GM06990 (cell line): ENCODE results near the gene C9orf152.

ENCODE experiments used
- DNase-seq: peaks from one replicate; pipeline ENCODE4 v3.0.0-alpha.2; 2011; ENCODE audit not compliant: insufficient read length; ENCODE audit errors: extremely low read depth
- H3K27me3 ChIP-seq: replicated peaks from 2 replicates; pipeline ENCODE4 v1.6.0; 2011; ENCODE audit warnings: low read length; ENCODE audit not compliant: control insufficient read depth, insufficient read depth
- H3K36me3 ChIP-seq: 2 replicates; pipeline ENCODE4 v1.5.1; 2011; ENCODE audit warnings: low read length; ENCODE audit not compliant: control insufficient read depth, insufficient read depth
- H3K4me3 ChIP-seq: replicated peaks from 2 replicates; pipeline ENCODE4 v1.5.1; 2011; ENCODE audit warnings: low read depth, mild to moderate bottlenecking, control low read depth, low read length
- TF ChIP-seq, protein P1 (sequence below): IDR thresholded peaks from 2 replicates; pipeline ENCODE4 v1.5.1; 2011; ENCODE audit warnings: low read length, control low read depth, mild to moderate bottlenecking, inconsistent platforms; ENCODE audit not compliant: insufficient read depth, poor library complexity, severe bottlenecking

Gene C9orf152

DNA sequence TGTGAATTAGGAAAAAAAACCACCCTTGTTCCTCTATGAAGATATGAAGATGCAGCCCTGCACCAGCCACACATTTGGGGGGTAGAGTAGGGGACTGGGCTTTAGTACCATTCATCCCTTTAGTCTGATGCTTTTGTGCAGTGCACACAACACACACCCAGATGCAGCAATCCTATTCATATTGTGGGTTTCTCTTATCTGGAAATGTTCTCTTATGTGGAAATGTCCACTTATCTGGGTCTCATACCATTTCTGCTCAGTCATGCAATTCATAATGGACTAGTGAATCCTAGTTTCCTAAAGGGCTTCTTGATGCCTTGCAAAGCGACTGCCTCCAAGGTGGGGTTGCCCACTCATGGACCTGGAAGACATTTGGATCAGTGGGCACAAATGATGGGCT is 47.8 kb downstream of the C9orf152 start:
- H3K36me3 ChIP-seq, result peaks cover 15% of the 10 kb centered on the region
- DNase-seq, result no peak
- no peaks in the 10 kb centered on the region for H3K27me3 ChIP-seq
- TF ChIP-seq, protein P1, sequence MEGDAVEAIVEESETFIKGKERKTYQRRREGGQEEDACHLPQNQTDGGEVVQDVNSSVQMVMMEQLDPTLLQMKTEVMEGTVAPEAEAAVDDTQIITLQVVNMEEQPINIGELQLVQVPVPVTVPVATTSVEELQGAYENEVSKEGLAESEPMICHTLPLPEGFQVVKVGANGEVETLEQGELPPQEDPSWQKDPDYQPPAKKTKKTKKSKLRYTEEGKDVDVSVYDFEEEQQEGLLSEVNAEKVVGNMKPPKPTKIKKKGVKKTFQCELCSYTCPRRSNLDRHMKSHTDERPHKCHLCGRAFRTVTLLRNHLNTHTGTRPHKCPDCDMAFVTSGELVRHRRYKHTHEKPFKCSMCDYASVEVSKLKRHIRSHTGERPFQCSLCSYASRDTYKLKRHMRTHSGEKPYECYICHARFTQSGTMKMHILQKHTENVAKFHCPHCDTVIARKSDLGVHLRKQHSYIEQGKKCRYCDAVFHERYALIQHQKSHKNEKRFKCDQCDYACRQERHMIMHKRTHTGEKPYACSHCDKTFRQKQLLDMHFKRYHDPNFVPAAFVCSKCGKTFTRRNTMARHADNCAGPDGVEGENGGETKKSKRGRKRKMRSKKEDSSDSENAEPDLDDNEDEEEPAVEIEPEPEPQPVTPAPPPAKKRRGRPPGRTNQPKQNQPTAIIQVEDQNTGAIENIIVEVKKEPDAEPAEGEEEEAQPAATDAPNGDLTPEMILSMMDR, result no peak
- no peak overlapping the region for H3K4me3 ChIP-seq

DNA sequence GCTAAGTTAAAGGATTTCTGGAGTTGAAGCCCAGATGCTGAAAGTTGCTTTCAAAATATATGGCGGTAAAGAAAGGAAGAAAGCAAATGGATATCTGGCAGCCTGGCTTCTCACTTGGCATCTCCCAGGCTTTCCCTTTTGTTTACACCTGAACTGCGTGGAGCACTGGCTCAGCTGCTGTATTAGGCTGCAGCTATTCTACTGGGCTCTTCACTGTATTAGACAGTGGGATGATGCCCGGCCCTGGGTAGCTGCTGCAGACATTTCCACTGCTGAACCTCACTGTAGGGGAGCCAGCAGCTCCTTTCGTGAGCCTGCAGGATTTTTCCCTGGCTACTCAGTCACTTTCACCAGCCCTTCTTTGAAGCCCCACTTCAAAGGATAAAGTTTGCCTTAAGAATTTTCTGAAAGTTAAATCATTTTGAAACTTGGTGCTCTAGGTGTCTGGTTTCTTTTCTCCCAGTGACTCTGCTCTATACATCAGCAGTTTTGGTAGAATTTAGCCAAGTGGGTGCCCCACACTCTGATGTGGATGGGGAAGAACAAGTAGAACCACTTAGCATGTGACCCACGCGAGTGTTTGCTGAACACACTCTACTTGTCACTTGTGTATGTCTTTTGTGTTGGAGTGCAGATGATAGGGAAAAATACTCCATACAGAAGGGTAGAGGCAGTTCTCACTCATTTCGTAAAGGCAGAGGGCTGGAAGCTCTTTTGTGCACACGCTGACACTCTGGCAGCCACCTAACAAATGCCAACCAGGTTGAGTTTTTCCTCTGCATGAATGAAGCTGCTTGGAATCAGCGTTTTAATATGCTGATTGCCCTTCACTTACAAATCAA is 49.9 kb downstream of the C9orf152 start:
- Histone ChIP-seq H3K27me3 (no peaks in the 10 kb centered on the region), H3K4me3 (no peak overlapping the region), H3K36me3 (peaks cover 15% of the 10 kb centered on the region)
- no peak for DNase-seq
- TF ChIP-seq, protein P1, result no peak

DNA sequence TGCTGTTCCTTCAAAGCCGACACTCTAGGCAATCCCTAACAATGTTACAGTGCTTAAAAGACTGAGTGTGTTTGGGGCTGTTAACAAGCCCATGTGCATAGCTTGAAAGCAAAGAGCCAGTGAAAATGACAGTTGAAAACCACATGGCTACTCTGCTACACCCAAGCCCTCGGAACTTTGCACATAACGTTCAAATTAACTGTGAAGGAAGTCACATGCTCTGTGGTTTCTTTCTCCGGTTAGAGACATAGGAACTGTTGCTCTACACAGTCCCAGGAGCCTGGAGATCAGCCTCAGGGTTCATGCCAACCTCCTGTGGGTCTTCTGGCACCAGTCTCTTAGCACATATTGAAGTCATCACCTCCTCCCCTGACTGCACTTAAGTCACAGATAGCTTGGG is 51.1 kb downstream of the C9orf152 start:
- Histone ChIP-seq H3K4me3 (no peak overlapping the region), H3K36me3 (peaks cover 19% of the 10 kb centered on the region), H3K27me3 (no peaks in the 10 kb centered on the region)
- TF ChIP-seq, protein P1, result no peak
- DNase-seq, result peak; percentile 27

DNA sequence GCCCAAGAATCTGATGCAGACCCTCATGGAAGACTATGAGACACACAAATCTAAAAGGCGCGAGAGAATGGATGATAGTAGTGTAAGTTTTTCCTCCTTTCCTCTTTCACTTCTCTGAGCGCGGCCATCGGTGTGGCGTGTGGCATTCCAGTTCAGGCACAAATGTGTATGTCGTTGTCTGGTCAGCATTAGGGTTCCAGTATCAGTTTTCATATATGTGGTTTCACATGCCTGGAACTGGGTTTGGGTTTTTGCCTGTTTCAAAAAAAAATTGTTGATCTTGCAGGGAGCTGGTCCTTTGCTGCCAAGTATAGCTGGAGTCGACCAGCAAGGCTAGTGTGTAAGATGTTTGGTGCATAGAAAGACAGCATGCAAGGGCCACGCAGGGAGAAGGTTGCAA is 51.5 kb downstream of the C9orf152 start:
- Histone ChIP-seq H3K27me3 (no peaks in the 10 kb centered on the region), H3K36me3 (peaks cover 22% of the 10 kb centered on the region), H3K4me3 (no peak overlapping the region)
- TF ChIP-seq, protein P1, result no peak
- no peak for DNase-seq

DNA sequence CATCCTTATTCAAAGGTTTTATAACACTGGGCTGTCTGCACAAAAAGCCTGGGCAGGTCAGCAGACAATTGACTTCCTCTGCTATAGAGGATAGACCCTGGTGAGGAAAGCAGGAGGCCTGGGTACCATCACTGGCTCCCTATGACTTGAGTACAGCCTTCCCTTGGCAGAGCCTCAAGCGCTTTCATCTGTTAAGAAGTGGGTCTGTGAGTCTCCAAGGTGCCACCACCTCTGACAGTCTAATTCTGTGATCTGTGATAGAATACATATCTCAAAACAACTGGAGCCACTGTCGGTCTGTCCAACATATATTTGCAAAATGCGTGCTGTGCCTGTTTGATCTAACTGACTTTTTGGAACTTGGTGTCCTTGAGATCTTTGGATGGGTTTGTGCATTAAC is 52.2 kb downstream of the C9orf152 start:
- no peak overlapping the region for H3K4me3 ChIP-seq
- no peak for DNase-seq
- peaks cover 19% of the 10 kb centered on the region for H3K36me3 ChIP-seq
- no peaks in the 10 kb centered on the region for H3K27me3 ChIP-seq
- TF ChIP-seq, protein P1, result no peak
